Cardiac fibroblast (primary cell): Measurements from ENCODE around the gene ZFP91.

Source experiments
- DNase-seq, 2 donors: peaks; one replicate each; pipeline versions ENCODE4 v3.0.0 to v3.0.0-alpha.2; 2010; ENCODE audit warnings: low read depth in 2 of 2
- H3K4me3 ChIP-seq, 2 donors: replicated peaks in 1 of 2; 1 replicate in 1 of 2; 2 replicates in 1 of 2; pipeline ENCODE4 v1.5.1; 2011; ENCODE audit warnings: low read depth in 2 of 2, low read length in 2 of 2, mild to moderate bottlenecking in 2 of 2, moderate library complexity in 1 of 2
- CTCF ChIP-seq: IDR thresholded peaks from one replicate; pipeline ENCODE4 v1.5.1; 2011; ENCODE audit warnings: low read depth, mild to moderate bottlenecking, low read length, inconsistent platforms

ZFP91 gene

GRCh38 chr11:58647141-58647699 lies 68.4 kb downstream of the ZFP91 start:
- no peak for DNase-seq
- H3K4me3 ChIP-seq, result no peak overlapping the region
- TF ChIP-seq CTCF, result no peak

GRCh38 chr11:58647866-58648265 lies 69.0 kb downstream of the ZFP91 start:
- no peak overlapping the region for H3K4me3 ChIP-seq
- no peak for DNase-seq
- TF ChIP-seq CTCF, result no peak

- no peak overlapping the region for H3K4me3 ChIP-seq
- TF ChIP-seq CTCF, result no peak
- no peak for DNase-seq
Observed at GRCh38 chr11:58649623-58650022, 70.8 kb downstream of the ZFP91 start.

- no peak for TF ChIP-seq CTCF
- no peak for DNase-seq
- H3K4me3 ChIP-seq, result no peak overlapping the region
Observed at GRCh38 chr11:58650496-58650895, 71.6 kb downstream of the ZFP91 start.

- TF ChIP-seq CTCF, result no peak
- no peak overlapping the region for H3K4me3 ChIP-seq
- no peak for DNase-seq
Observed at GRCh38 chr11:58652726-58653280, 73.9 kb downstream of the ZFP91 start.

GRCh38 chr11:58654079-58654907 lies 75.4 kb downstream of the ZFP91 start:
- DNase-seq, result peak; percentile 80 to 83
- TF ChIP-seq CTCF, result peak; percentile 93
- no peak overlapping the region for H3K4me3 ChIP-seq
